Adrenal gland (tissue), 5 donors: ENCODE data around the gene SORL1-AS1.

Experiments used
- CTCF ChIP-seq, 6 experiments: fragments of 450-650 bp in 4 of 6; fragments of 200-600 bp in 2 of 6; sonication (generic) in 1 of 6; IDR thresholded peaks; 1 replicate in 5 of 6; 2 replicates in 1 of 6; pipeline versions ENCODE4 v1.5.1 to v1.8.0; 2016 to 2021; ENCODE audit warnings: antibody characterized with exemption in 6 of 6, mild to moderate bottlenecking in 2 of 6, moderate library complexity in 1 of 6
- POLR2A ChIP-seq, 2 donors: fragments of 450-650 bp; IDR thresholded peaks; one replicate each; pipeline ENCODE4 v1.6.1; 2017; ENCODE audit warnings: antibody characterized with exemption in 2 of 2, mild to moderate bottlenecking in 2 of 2, moderate library complexity in 1 of 2
- donor health status: DM: no; HTN: no; CAD: no.

- TF ChIP-seq CTCF (IDR thresholded peaks at IDR 0.05) (no peak), POLR2A (IDR thresholded peaks at IDR 0.05) (no peak)
Measured at GRCh38 chr11:121406291-121406690, 46.5 kb downstream of the SORL1-AS1 start.
